ENCODE results near the gene GNA12. TPM values are rescaled to one million over a fixed set of nuclear protein-coding genes. Genes with fewer than 3 reads are reported as not detected.

The GNA12 gene
- total RNA-seq, 1 donor from 2014 or later: 67.2 TPM

Other genes with a start within 250 kb of the GNA12 start
- gene TTYH3, start 212.3 kb downstream of the GNA12 start, total RNA-seq: 264 and 273 TPM in 2 replicates
- 3.4 and 5.7 TPM in 2 replicates for gene AMZ1, start 156.1 kb downstream of the GNA12 start, total RNA-seq
- gene CARD11, start 199.6 kb upstream of the GNA12 start, total RNA-seq: 6.6 and 9.5 TPM in 2 replicates